ENCODE results near the gene CENPV.

DNA sequence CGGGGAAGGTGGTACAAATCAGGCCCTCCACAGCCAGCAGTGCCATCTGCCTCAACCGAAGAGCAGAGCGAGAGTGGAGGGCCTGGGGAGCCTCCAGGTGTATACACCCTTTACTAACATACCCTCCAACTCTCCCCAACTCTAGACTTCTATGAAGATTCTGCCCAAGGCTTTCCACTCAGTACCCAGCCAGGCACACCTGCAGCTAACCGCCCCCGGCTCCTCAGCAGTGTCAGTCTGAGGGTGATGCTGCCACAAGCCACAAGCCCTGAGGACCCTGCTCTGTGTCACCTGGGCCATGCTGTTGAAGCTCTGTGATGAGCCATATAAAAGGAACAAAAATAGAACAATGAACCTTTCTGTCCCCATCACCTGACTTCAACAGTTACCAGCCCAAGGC, 3.8 kb downstream of the CENPV start:
- TF ChIP-seq, protein P1, sequence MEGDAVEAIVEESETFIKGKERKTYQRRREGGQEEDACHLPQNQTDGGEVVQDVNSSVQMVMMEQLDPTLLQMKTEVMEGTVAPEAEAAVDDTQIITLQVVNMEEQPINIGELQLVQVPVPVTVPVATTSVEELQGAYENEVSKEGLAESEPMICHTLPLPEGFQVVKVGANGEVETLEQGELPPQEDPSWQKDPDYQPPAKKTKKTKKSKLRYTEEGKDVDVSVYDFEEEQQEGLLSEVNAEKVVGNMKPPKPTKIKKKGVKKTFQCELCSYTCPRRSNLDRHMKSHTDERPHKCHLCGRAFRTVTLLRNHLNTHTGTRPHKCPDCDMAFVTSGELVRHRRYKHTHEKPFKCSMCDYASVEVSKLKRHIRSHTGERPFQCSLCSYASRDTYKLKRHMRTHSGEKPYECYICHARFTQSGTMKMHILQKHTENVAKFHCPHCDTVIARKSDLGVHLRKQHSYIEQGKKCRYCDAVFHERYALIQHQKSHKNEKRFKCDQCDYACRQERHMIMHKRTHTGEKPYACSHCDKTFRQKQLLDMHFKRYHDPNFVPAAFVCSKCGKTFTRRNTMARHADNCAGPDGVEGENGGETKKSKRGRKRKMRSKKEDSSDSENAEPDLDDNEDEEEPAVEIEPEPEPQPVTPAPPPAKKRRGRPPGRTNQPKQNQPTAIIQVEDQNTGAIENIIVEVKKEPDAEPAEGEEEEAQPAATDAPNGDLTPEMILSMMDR (conservative IDR thresholded peaks at IDR 0.05), result no peak
- TF ChIP-seq ZFX (IDR thresholded peaks at IDR 0.05), result no peak

Data from C4-2B (cell line).